SH-SY5Y (cell line): Measurements from ENCODE around the gene PDGFB.
A peak's percentile ranks its signal among the peaks of the same experiment; 100 is the strongest.

Experiments used
- GATA2 ChIP-seq: IDR thresholded peaks from 2 replicates; pipeline ENCODE4 v1.6.1; 2011; ENCODE audit warnings: mild to moderate bottlenecking, low read depth, low read length
- GATA3 ChIP-seq: IDR thresholded peaks from 2 replicates; pipeline ENCODE4 v1.6.1; 2011; ENCODE audit warnings: low read depth, mild to moderate bottlenecking, low read length, moderate library complexity

Gene PDGFB

GRCh38 chr22:39207141-39208012 is 37.4 kb downstream of the PDGFB start:
- TF ChIP-seq GATA2 (no peak), GATA3 (no peak)

- no peak for TF ChIP-seq GATA2
- TF ChIP-seq GATA3, result no peak
Measured at GRCh38 chr22:39206491-39206890, 38.3 kb downstream of the PDGFB start.

GRCh38 chr22:39205344-39206021 is 39.3 kb downstream of the PDGFB start:
- no peak for TF ChIP-seq GATA3
- no peak for TF ChIP-seq GATA2

- TF ChIP-seq GATA2 (no peak), GATA3 (no peak)
Measured at GRCh38 chr22:39204216-39204615, 40.6 kb downstream of the PDGFB start.

GRCh38 chr22:39197578-39197977 is 47.2 kb downstream of the PDGFB start:
- TF ChIP-seq GATA2 (no peak), GATA3 (no peak)

- TF ChIP-seq GATA2, result no peak
- no peak for TF ChIP-seq GATA3
Measured at GRCh38 chr22:39194098-39194497, 50.7 kb downstream of the PDGFB start.

- TF ChIP-seq GATA3 (no peak), GATA2 (no peak)
Measured at GRCh38 chr22:39188809-39189208, 56.0 kb downstream of the PDGFB start.

- TF ChIP-seq GATA2 (0 out of 2 replicates have a peak, but pooled peaks have one; percentile 30), GATA3 (no peak)
Measured at GRCh38 chr22:39185601-39186012, 59.2 kb downstream of the PDGFB start.

- no peak for TF ChIP-seq GATA2
Measured at GRCh38 chr22:39184586-39185577, 59.9 kb downstream of the PDGFB start.

GRCh38 chr22:39183991-39184585 is 60.7 kb downstream of the PDGFB start:
- no peak for TF ChIP-seq GATA2
- TF ChIP-seq GATA3, result no peak

- no peak for TF ChIP-seq GATA2
- no peak for TF ChIP-seq GATA3
Measured at GRCh38 chr22:39182478-39183030, 62.2 kb downstream of the PDGFB start.

GRCh38 chr22:39181778-39182177 is 63.0 kb downstream of the PDGFB start:
- TF ChIP-seq GATA3 (no peak), GATA2 (no peak)

GRCh38 chr22:39181356-39181755 is 63.4 kb downstream of the PDGFB start:
- TF ChIP-seq GATA3 (no peak), GATA2 (no peak)
